B cell (primary cell): ENCODE results near the gene AMZ1. TPM values are rescaled to one million over a fixed set of nuclear protein-coding genes. Genes with fewer than 3 reads are reported as not detected.
"Not testable (repeated sequence)": the region's sequence is repeated elsewhere in the genome, so short reads cannot be mapped to it uniquely, and the experiment has no call there.

ENCODE experiments used
- ATAC-seq: fragments of 200-7000 bp; cut with Tn5 transposase; one replicate; pipeline ENCODE4 v1.10.0; 2021; ENCODE audit warnings: low read depth, mild to moderate bottlenecking, moderate number of reproducible peaks, moderate library complexity
- CTCF ChIA-PET: fragments of 350-600 bp; sonication (Branson Sonifier 250); formaldehyde crosslinking; loops from one replicate; lab custom pipeline; 2021; ENCODE audit warnings: antibody characterized with exemption, inconsistent platforms; lab: Charles Lee
- POLR2A ChIA-PET: fragments of 350-600 bp; sonication (Branson Sonifier 250); formaldehyde crosslinking; loops from one replicate; lab custom pipeline; 2021; ENCODE audit warnings: antibody characterized with exemption; lab: Charles Lee
- DNase-seq: peaks from one replicate; pipeline ENCODE4 v3.0.0; 2013
- H2AFZ ChIP-seq: 2 replicates; pipeline ENCODE4 v1.6.1; 2012; ENCODE audit warnings: mild to moderate bottlenecking, low read depth, low read length; ENCODE audit not compliant: insufficient read depth, poor library complexity, severe bottlenecking
- H3K27ac ChIP-seq, 2 donors: 1 replicate in 1 of 2; 2 replicates in 1 of 2; pipeline ENCODE4 v1.5.1; 2012 to 2013; ENCODE audit warnings: low read length in 2 of 2, mild to moderate bottlenecking in 2 of 2, moderate library complexity in 1 of 2
- H3K27me3 ChIP-seq, 4 experiments: fragments of 200-600 bp in 1 of 4; sonication (generic) in 1 of 4; replicated peaks in 1 of 4; 1 replicate in 2 of 4; 2 replicates in 2 of 4; pipeline versions ENCODE4 v1.6.1 to v1.7.0; 2013 to 2016; ENCODE audit warnings: low read length in 3 of 4, mild to moderate bottlenecking in 2 of 4, mixed read lengths in 1 of 4, moderate library complexity in 1 of 4; ENCODE audit not compliant: insufficient read depth in 4 of 4, control insufficient read depth in 3 of 4; ENCODE audit errors: control extremely low read depth in 1 of 4
- H3K36me3 ChIP-seq, 2 experiments: replicated peaks in 1 of 2; 1 replicate in 1 of 2; 2 replicates in 1 of 2; pipeline versions ENCODE4 v1.6.1 to v1.7.1; 2013; ENCODE audit warnings: low read length in 1 of 2; ENCODE audit not compliant: insufficient read depth in 2 of 2, control insufficient read depth in 1 of 2; ENCODE audit errors: control extremely low read depth in 1 of 2, extremely low read depth in 1 of 2
- H3K4me1 ChIP-seq, 2 donors: fragments of 200-600 bp in 1 of 2; sonication (generic) in 1 of 2; 1 replicate in 1 of 2; 2 replicates in 1 of 2; pipeline versions ENCODE4 v1.5.1 to v1.6.1; 2013 to 2017; ENCODE audit warnings: low read length in 2 of 2; ENCODE audit not compliant: control insufficient read depth in 2 of 2, insufficient read depth in 2 of 2
- H3K4me2 ChIP-seq: replicated peaks from 2 replicates; pipeline ENCODE3; 2012; ENCODE audit warnings: mild to moderate bottlenecking, low read depth, low read length; ENCODE audit not compliant: poor library complexity, severe bottlenecking
- H3K4me3 ChIP-seq, 5 experiments: fragments of 200-600 bp in 1 of 5; sonication (generic) in 1 of 5; 1 replicate in 3 of 5; 2 replicates in 2 of 5; pipeline versions ENCODE4 v1.5.1 to v1.7.0; 2011 to 2016; ENCODE audit warnings: low read length in 4 of 5, mild to moderate bottlenecking in 4 of 5, low read depth in 2 of 5, control low read depth in 1 of 5, moderate library complexity in 1 of 5; ENCODE audit not compliant: insufficient read depth in 1 of 5; ENCODE audit errors: control extremely low read depth in 1 of 5, extremely low read depth in 1 of 5
- H3K79me2 ChIP-seq: fragments of 200-600 bp; sonication (generic); one replicate; pipeline ENCODE4 v1.6.0; 2016; ENCODE audit warnings: low read length; ENCODE audit not compliant: control insufficient read depth, insufficient read depth
- H3K9ac ChIP-seq: fragments of 200-600 bp; sonication (generic); 2 replicates; pipeline ENCODE4 v1.6.1; 2017; ENCODE audit warnings: mild to moderate bottlenecking, low read length, moderate library complexity
- H3K9me3 ChIP-seq, 3 donors: one replicate each; pipeline versions ENCODE4 v1.6.1 to v1.7.1; 2013; ENCODE audit warnings: low read length in 2 of 3; ENCODE audit not compliant: control insufficient read depth in 2 of 3, insufficient read depth in 1 of 3; ENCODE audit errors: control extremely low read depth in 1 of 3
- H4K20me1 ChIP-seq: 2 replicates; pipeline ENCODE4 v1.6.0; 2012; ENCODE audit warnings: mild to moderate bottlenecking, low read length; ENCODE audit not compliant: insufficient read depth, control insufficient read depth, poor library complexity, severe bottlenecking
- H3K27ac Mint-ChIP-seq: one replicate; pipeline ENCODE4 v1.8.0; 2021; ENCODE audit warnings: mixed read lengths
- H3K27me3 Mint-ChIP-seq: one replicate; pipeline ENCODE4 v1.8.0; 2021; ENCODE audit warnings: mixed read lengths
- H3K4me1 Mint-ChIP-seq: one replicate; pipeline ENCODE4 v1.8.0; 2021; ENCODE audit warnings: mixed read lengths
- H3K4me3 Mint-ChIP-seq: one replicate; pipeline ENCODE4 v1.8.0; 2021; ENCODE audit warnings: mixed read lengths
- H3K9me3 Mint-ChIP-seq: one replicate; pipeline ENCODE4 v1.8.0; 2022; ENCODE audit warnings: mixed read lengths; ENCODE audit not compliant: insufficient read depth
- CTCF ChIP-seq: fragments of 200-600 bp; IDR thresholded peaks from one replicate; pipeline ENCODE4 v1.8.0; 2022; ENCODE audit warnings: antibody characterized with exemption, mild to moderate bottlenecking
- EZH2 ChIP-seq: IDR thresholded peaks from 2 replicates; pipeline ENCODE4 v1.6.1; 2012; ENCODE audit warnings: borderline replicate concordance, low read depth, mild to moderate bottlenecking, moderate library complexity, low read length; ENCODE audit not compliant: insufficient read depth, poor library complexity, severe bottlenecking
- WGBS: methylation state at CpG from one replicate; pipeline ENCODE4 v1.1.5; 2013; ENCODE audit warnings: missing lambda C conversion rate; ENCODE audit not compliant: insufficient coverage; 5-methylcytosine and 5-hydroxymethylcytosine counted together
- intact Hi-C: fragments of 100-400 bp; cut with micrococcal nuclease; formaldehyde crosslinking; loops from one replicate; pipeline ENCODE4 v1.10.0; 2022
- polyA plus RNA-seq: library from polyadenylated mRNA; depleted of rRNA; stranded (reverse); fragments of >200 nt; gene quantifications from 2 replicates; pipeline ENCODE4 v1.2.3, GENCODE V29; 2012
- total RNA-seq, 2 donors: library from RNA; stranded (reverse); fragments of 120-200 nt in 1 of 2; gene quantifications; 1 replicate in 1 of 2; 2 replicates in 1 of 2; pipeline versions ENCODE4 v1.2.3 to v1.2.4, GENCODE V29; 2013 to 2022

AMZ1 gene
- total and polyA plus RNA-seq, 2 donors (not counting 1 experiment from before 2014, with no cell fraction given): 0.73 to 13.2 TPM

GRCh38 chr7:2726316-2727018 is 38.5 kb downstream of the AMZ1 start:
- Histone ChIP-seq H3K9ac (no peak overlapping the region), H3K4me3 (no peak overlapping the region), H4K20me1 (peaks cover 28% of the 10 kb centered on the region), H3K4me1 (peaks cover 0 to 9% of the 10 kb centered on the region in 2 donors), H3K27ac (no peak overlapping the region), H3K36me3 (peaks cover 0 to 49% of the 10 kb centered on the region in 2 experiments), H3K27me3 (no peaks in the 10 kb centered on the region), H3K4me2 (no peak overlapping the region), H2AFZ (no peak overlapping the region), H3K79me2 (peaks cover 6% of the 10 kb centered on the region), H3K9me3 (no peaks in the 10 kb centered on the region)
- ChIA-PET POLR2A (no interaction called here), CTCF (interaction anchor here (1.4 kb wide), 1 partner anchor 16 kb away, joined by 3 read pairs; no protein-coding TSS in a partner anchor)
- TF ChIP-seq EZH2: no peak
- no peak for TF ChIP-seq CTCF
- Mint-ChIP-seq H3K27me3 (no peaks in the 10 kb centered on the region), H3K27ac (no peak overlapping the region), H3K4me1 (peaks cover 13% of the 10 kb centered on the region), H3K9me3 (no peaks in the 10 kb centered on the region), H3K4me3 (no peak overlapping the region)
- intact Hi-C loops: no loop called here
- DNase-seq (no peak), ATAC-seq (no peak)
- 84% methylated on average over 13 of the region's 18 CpGs for WGBS

DNA sequence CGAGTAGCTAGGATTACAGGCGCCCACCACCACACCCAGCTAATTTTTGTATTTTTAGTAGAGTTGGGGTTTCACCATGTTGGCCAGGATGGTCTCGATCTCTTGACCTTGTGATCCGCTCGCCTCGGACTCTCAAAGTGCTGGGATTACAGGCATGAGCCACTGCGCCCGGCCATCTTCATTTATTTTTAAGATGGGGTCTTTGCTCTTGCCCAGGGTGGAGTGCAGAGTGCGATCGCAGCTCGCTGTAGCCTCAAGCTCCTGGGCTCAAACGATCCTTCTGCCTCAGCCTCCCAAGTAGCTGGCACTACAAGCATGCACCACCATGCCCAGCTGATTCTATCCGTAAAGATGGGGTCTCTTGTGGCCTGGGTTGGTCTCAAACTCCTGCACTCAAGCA is 39.2 kb downstream of the AMZ1 start:
- H3K27me3 ChIP-seq, H3K4me3 ChIP-seq, H3K27ac Mint-ChIP-seq, H3K4me3 Mint-ChIP-seq, H3K4me2 ChIP-seq, DNase-seq, H3K4me1 ChIP-seq, H3K79me2 ChIP-seq, ATAC-seq, H3K9me3 Mint-ChIP-seq, intact Hi-C loops, POLR2A ChIA-PET, H3K9me3 ChIP-seq, H3K9ac ChIP-seq, H2AFZ ChIP-seq, H3K27ac ChIP-seq, H3K27me3 Mint-ChIP-seq: not testable (repeated sequence)
- H3K4me1 Mint-ChIP-seq: peaks cover 13% of the 10 kb centered on the region
- peaks cover 0 to 56% of the 10 kb centered on the region in 2 experiments for H3K36me3 ChIP-seq
- H4K20me1 ChIP-seq: peaks cover 34% of the 10 kb centered on the region
- CTCF ChIA-PET: interaction anchor here (1.4 to 2.2 kb wide), 2 partner anchors 9 to 17 kb away, joined by 3 to 7 read pairs; no protein-coding TSS in a partner anchor
- 80% methylated on average over 9 of the region's 13 CpGs for WGBS
